Suppressor macrophage treated with lipopolysaccharide for 1 hour (primary cell): ENCODE measurements around the gene PLCD1.

Experiments used
- DNase-seq, 3 donors: peaks; one replicate each; pipeline ENCODE4 v3.0.0-alpha.2; 2020 to 2022

The PLCD1 gene

GRCh38 chr3:37961622-37962431 is 67.6 kb downstream of the PLCD1 start:
- no peak for DNase-seq

DNA sequence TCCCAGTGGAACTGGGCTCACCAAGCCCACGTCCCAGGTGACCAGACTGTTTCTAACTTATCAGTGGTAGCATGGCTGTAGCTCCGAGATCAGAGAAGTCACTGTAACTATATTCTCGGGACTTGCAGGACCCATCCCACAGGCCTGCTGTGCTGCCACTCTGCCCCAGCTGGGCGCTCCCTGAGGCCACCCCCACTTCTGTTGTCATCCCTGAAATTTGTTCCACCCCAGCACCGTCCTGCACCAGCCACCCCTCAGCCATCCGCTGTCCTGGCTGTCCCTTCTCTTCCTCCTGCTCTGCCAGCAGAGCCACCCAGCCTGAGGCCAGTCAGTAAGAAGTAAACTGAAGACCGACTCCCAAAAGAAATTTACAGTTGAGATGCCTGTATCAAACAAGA is 71.9 kb downstream of the PLCD1 start:
- no peak for DNase-seq
